OCI-LY3 (cell line): Measurements from ENCODE around the gene FLOT2.

Experiments
- CTCF ChIP-seq: fragments of 200-600, 300-600 bp; sonication (generic); IDR thresholded peaks from 2 replicates; pipeline ENCODE4 v1.5.1; 2014; ENCODE audit warnings: antibody characterized with exemption, low read length, low read depth
- EZH2phosphoT487 ChIP-seq: fragments of 200-600 bp; shearing (Covaris generic); IDR thresholded peaks from 2 replicates; pipeline ENCODE4 v1.6.1; 2018; ENCODE audit warnings: antibody characterized with exemption, mixed run types, low read depth

DNA sequence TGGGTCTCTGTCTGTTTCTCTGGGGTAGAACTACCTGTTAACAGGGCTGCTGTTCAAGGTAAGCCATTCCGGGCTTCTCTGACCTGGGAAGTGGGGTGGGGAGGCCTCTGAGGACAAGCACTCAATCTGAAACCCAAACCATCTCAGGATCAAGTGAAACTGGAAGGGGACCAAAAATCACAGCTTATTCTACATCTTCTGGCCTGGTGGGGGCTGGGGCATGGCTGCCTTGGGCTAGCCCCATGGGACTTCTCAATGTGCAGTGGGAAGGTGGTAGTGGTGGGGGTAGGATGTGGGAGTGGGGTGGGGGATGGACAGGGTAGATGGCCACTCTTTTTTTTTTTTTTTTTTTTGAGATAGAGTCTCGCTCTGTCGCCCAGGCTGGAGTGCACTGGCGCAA, 5.5 kb downstream of the FLOT2 start:
- no peak for TF ChIP-seq CTCF
- no peak for TF ChIP-seq EZH2phosphoT487
